HepG2 (cell line): Measurements from ENCODE around the gene NGRN. TPM values are rescaled to one million over a fixed set of nuclear protein-coding genes. Genes with fewer than 3 reads are reported as not detected.

Experiments
- CENPT ChIP-seq: sonication (generic); formaldehyde crosslinking; IDR thresholded peaks from 2 replicates; pipeline ENCODE4 v1.8.0; 2022; ENCODE audit warnings: low read depth, mild to moderate bottlenecking, moderate library complexity, missing genetic modification reagents
- NFYB ChIP-seq: sonication (generic); formaldehyde crosslinking; IDR thresholded peaks from 2 replicates; pipeline ENCODE4 v1.4.0; 2020; ENCODE audit warnings: missing genetic modification reagents
- NFYC ChIP-seq: IDR thresholded peaks from 2 replicates; pipeline ENCODE4 v1.6.1; 2016; ENCODE audit warnings: missing genetic modification reagents, missing compliant biosample characterization
- ZNF263 ChIP-seq: sonication (generic); formaldehyde crosslinking; IDR thresholded peaks from 2 replicates; pipeline ENCODE4 v1.4.0; 2020; ENCODE audit warnings: missing genetic modification reagents
- ZNF615 ChIP-seq: sonication (generic); formaldehyde crosslinking; IDR thresholded peaks from 2 replicates; pipeline ENCODE4 v1.5.0; 2020; ENCODE audit warnings: mild to moderate bottlenecking, missing genetic modification reagents, borderline replicate concordance
- ZNF629 ChIP-seq: sonication (generic); formaldehyde crosslinking; conservative IDR thresholded peaks from 2 replicates; pipeline ENCODE4 v1.5.0; 2020; ENCODE audit warnings: missing genetic modification reagents
- ZNF784 ChIP-seq: sonication (generic); formaldehyde crosslinking; IDR thresholded peaks from 2 replicates; pipeline ENCODE4 v1.5.1; 2020; ENCODE audit warnings: missing genetic modification reagents, mild to moderate bottlenecking, borderline replicate concordance
- polyA plus RNA-seq, 8 experiments: library from polyadenylated mRNA; depleted of rRNA in 3 of 8; stranded (reverse) in 7 of 8; unstranded in 1 of 8; fragments of >200 nt; fragmentation: Illumina TruSeq in 4 of 8; extraction: Trizol in 4 of 8; gene quantifications; 2 replicates each; pipeline versions ENCODE4 v1.2.1 to v1.2.3, GENCODE V29; 2011 to 2016; ENCODE audit warnings: low read depth in 4 of 8, missing spikeins in 1 of 8, mixed read lengths in 1 of 8; ENCODE audit not compliant: insufficient read depth in 1 of 8
- total RNA-seq, 5 experiments: library from RNA; depleted of rRNA; stranded (reverse); fragments of >200 nt; fragmentation: Illumina TruSeq; extraction: Trizol; gene quantifications; 2 replicates each; pipeline ENCODE4 v1.2.3, GENCODE V29; 2016; ENCODE audit warnings: low read depth in 1 of 5
- TF ChIP-seq, protein P1 (sequence below): sonication (generic); formaldehyde crosslinking; IDR thresholded peaks from 2 replicates; pipeline ENCODE4 v1.5.0; 2020; ENCODE audit warnings: mild to moderate bottlenecking, missing genetic modification reagents

Gene NGRN
- total and polyA plus RNA-seq, 2 of the 13 experiments (the other 11 are each of a cell fraction or from before 2014, with no cell fraction given) = 39.8 to 63.7 TPM

GRCh38 chr15:90291679-90292356, 26.3 kb downstream of the NGRN start (continued):
- TF ChIP-seq ZNF615 (CRISPR knock-in tag) (no peak), ZNF784 (CRISPR knock-in tag) (no peak), NFYB (CRISPR knock-in tag) (0 out of 2 replicates have a peak, but pooled peaks have one; percentile 27), NFYC (peak; percentile 34; the same call in 1 of the 2 replicates), ZNF263 (no peak), CENPT (CRISPR knock-in tag) (no peak), ZNF629 (peak; percentile 67)
- TF ChIP-seq, protein P1, sequence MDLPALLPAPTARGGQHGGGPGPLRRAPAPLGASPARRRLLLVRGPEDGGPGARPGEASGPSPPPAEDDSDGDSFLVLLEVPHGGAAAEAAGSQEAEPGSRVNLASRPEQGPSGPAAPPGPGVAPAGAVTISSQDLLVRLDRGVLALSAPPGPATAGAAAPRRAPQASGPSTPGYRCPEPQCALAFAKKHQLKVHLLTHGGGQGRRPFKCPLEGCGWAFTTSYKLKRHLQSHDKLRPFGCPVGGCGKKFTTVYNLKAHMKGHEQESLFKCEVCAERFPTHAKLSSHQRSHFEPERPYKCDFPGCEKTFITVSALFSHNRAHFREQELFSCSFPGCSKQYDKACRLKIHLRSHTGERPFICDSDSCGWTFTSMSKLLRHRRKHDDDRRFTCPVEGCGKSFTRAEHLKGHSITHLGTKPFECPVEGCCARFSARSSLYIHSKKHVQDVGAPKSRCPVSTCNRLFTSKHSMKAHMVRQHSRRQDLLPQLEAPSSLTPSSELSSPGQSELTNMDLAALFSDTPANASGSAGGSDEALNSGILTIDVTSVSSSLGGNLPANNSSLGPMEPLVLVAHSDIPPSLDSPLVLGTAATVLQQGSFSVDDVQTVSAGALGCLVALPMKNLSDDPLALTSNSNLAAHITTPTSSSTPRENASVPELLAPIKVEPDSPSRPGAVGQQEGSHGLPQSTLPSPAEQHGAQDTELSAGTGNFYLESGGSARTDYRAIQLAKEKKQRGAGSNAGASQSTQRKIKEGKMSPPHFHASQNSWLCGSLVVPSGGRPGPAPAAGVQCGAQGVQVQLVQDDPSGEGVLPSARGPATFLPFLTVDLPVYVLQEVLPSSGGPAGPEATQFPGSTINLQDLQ (CRISPR knock-in tag) = no peak
